ENCODE measurements around the gene BAG2.

BAG2 gene

DNA sequence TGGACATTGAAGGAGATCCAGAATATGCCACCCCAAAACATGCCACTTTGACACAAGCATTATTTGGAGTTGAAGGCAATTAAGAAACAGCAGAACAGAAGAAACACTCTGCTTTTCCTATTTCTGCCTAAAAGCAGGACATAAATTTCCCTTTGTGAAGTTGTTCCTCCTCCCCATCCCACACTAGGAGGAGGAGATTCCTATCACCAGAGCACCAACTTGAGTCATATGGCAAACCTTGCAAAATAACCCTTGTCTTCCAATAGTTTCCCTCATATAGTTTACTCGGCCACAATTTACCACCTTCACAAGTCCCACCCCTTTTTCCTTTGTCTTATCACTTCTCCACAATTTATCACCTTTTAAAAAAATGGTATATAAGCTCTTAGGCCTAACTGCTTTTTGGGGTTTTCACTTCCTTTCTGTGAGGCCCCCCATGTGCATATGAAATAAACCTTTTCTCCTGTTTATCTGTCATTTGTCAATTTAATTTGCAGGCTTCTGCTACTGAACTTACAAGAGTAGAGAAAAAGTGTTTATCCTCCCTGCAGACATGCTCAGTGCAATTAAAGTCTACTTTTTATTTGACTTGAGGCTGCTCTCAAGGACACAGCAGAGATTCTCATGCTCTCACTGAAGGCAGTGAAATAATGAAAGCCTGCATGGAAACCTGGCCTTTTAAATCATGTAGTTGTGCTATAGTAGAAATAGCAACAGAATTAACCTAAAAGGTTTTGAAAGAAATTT is 52.8 kb downstream of the BAG2 start:
- no peak for DNase-seq

DNA sequence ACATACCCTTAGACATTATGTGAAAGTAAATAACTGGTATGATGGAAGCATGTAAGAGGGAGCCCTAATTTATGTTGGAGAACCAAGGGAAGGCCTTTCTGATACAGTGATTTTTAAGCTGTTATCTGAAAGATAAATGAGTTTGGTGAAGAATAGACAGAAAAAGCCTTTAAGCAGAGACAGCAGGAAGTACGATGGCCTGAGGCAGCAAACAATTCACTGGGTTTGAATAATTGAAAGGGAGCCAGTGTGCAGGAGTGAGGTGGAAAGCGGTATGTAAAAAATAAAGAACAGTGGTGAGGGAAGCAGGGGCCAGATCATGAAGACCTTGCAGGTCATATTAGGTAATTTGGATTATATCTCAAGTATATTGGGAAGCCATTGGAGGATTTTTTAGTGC is 54.1 kb downstream of the BAG2 start:
- DNase-seq: no peak
